OCI-LY3 (cell line): ENCODE data around the gene CPTP.
A peak's percentile ranks its signal among the peaks of the same experiment; 100 is the strongest.

Experiments
- H2AFZ ChIP-seq: fragments of 200-600, 300-600 bp; shearing (Covaris generic); 2 replicates; pipeline ENCODE4 v1.6.0; 2014; ENCODE audit warnings: antibody characterized with exemption, low read depth, low read length
- H3K27ac ChIP-seq: fragments of 200-600, 300-600 bp; sonication (generic); 2 replicates; pipeline ENCODE4 v1.5.1; 2014; ENCODE audit warnings: mild to moderate bottlenecking, low read length, moderate library complexity, mixed read lengths
- H3K27me3 ChIP-seq: fragments of 200-600, 300-600 bp; sonication (generic); 2 replicates; pipeline ENCODE4 v1.6.1; 2014; ENCODE audit warnings: low read depth, low read length, mixed read lengths
- H3K36me3 ChIP-seq: fragments of 200-600, 300-600 bp; sonication (generic); replicated peaks from 2 replicates; pipeline ENCODE3; 2014; ENCODE audit warnings: low read depth, low read length, mixed read lengths
- H3K4me1 ChIP-seq: fragments of 300-600, 200-600 bp; sonication (generic); 2 replicates; pipeline ENCODE4 v1.6.1; 2014; ENCODE audit warnings: low read length, mixed read lengths
- H3K4me2 ChIP-seq: fragments of 200-600, 300-600 bp; sonication (generic); 2 replicates; pipeline ENCODE4 v1.6.1; 2014; ENCODE audit warnings: low read length, mixed read lengths
- H3K4me3 ChIP-seq: fragments of 300-600, 200-600 bp; sonication (generic); 2 replicates; pipeline ENCODE4 v1.5.1; 2014; ENCODE audit warnings: antibody characterized with exemption, mild to moderate bottlenecking, low read length, moderate library complexity
- H3K79me2 ChIP-seq: fragments of 300-600, 200-600 bp; shearing (Covaris generic); 2 replicates; pipeline ENCODE4 v1.6.1; 2014; ENCODE audit warnings: mild to moderate bottlenecking, low read length, mixed read lengths
- H3K9ac ChIP-seq: fragments of 300-600, 200-600 bp; shearing (Covaris generic); 2 replicates; pipeline ENCODE4 v1.6.0; 2014; ENCODE audit warnings: mild to moderate bottlenecking, low read length, moderate library complexity
- H3K9me3 ChIP-seq: fragments of 200-600, 300-600 bp; shearing (Covaris generic); 2 replicates; pipeline ENCODE4 v1.6.1; 2014; ENCODE audit warnings: low read length, mixed read lengths; ENCODE audit not compliant: insufficient read depth
- H4K20me1 ChIP-seq: fragments of 200-600, 300-600 bp; sonication (generic); 2 replicates; pipeline ENCODE4 v1.6.1; 2016; ENCODE audit warnings: low read length, mixed read lengths; ENCODE audit not compliant: insufficient read depth
- EZH2phosphoT487 ChIP-seq: fragments of 200-600 bp; shearing (Covaris generic); IDR thresholded peaks from 2 replicates; pipeline ENCODE4 v1.6.1; 2018; ENCODE audit warnings: antibody characterized with exemption, mixed run types, low read depth
- TF ChIP-seq, protein P1 (sequence below): fragments of 200-600, 300-600 bp; sonication (generic); IDR thresholded peaks from 2 replicates; pipeline ENCODE4 v1.5.1; 2014; ENCODE audit warnings: antibody characterized with exemption, low read length, low read depth

The CPTP gene

DNA sequence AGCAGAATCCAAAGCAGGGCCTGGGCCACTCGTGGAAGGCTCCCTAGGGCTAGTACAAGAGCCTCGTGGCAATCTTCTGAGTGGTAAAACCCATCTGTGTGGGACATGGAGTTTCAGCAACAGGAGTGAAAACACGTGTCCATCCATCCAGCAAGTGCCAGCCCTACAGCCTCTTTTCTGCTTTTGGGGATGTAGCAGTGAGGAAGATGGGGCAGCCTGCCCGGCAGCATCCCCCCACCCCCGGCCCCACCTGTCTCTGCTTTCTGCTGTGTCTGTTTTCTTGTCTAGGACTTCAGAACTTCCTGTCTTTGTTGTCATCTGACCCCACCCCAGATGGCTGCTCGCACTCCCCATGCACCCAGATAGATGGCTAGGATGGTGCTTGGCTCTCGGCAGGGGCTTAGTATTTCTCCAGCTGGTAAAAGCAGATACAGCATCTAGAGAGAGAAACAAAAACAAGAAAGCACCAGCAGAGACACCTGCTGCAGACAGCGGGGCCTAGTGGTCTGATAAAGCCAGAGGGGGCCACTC lies 1.5 kb downstream of the CPTP start:
- Histone ChIP-seq H3K9ac (peak overlapping the region; percentile 62; the same call in 1 of the 2 replicates), H3K79me2 (peaks cover 42% of the 10 kb centered on the region), H3K27me3 (no peaks in the 10 kb centered on the region), H3K4me1 (peaks cover 15% of the 10 kb centered on the region), H4K20me1 (peaks cover 21% of the 10 kb centered on the region), H3K9me3 (no peaks in the 10 kb centered on the region), H3K27ac (no peak overlapping the region), H3K4me3 (peak overlapping the region; percentile 81), H3K4me2 (peak overlapping the region; percentile 94), H3K36me3 (peaks cover 4% of the 10 kb centered on the region), H2AFZ (no peak overlapping the region)
- TF ChIP-seq, protein P1, sequence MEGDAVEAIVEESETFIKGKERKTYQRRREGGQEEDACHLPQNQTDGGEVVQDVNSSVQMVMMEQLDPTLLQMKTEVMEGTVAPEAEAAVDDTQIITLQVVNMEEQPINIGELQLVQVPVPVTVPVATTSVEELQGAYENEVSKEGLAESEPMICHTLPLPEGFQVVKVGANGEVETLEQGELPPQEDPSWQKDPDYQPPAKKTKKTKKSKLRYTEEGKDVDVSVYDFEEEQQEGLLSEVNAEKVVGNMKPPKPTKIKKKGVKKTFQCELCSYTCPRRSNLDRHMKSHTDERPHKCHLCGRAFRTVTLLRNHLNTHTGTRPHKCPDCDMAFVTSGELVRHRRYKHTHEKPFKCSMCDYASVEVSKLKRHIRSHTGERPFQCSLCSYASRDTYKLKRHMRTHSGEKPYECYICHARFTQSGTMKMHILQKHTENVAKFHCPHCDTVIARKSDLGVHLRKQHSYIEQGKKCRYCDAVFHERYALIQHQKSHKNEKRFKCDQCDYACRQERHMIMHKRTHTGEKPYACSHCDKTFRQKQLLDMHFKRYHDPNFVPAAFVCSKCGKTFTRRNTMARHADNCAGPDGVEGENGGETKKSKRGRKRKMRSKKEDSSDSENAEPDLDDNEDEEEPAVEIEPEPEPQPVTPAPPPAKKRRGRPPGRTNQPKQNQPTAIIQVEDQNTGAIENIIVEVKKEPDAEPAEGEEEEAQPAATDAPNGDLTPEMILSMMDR = no peak
- no peak for TF ChIP-seq EZH2phosphoT487

DNA sequence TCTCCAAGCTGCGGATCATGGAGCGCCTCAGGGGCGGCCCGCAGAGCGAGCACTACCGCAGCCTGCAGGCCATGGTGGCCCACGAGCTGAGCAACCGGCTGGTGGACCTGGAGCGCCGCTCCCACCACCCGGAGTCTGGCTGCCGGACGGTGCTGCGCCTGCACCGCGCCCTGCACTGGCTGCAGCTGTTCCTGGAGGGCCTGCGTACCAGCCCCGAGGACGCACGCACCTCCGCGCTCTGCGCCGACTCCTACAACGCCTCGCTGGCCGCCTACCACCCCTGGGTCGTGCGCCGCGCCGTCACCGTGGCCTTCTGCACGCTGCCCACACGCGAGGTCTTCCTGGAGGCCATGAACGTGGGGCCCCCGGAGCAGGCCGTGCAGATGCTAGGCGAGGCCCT lies 2.7 kb downstream of the CPTP start:
- H3K4me2 ChIP-seq = no peak overlapping the region
- peaks cover 4% of the 10 kb centered on the region for H3K36me3 ChIP-seq
- H3K9me3 ChIP-seq = no peaks in the 10 kb centered on the region
- H3K4me1 ChIP-seq = peaks cover 15% of the 10 kb centered on the region
- TF ChIP-seq, protein P1 = no peak
- TF ChIP-seq EZH2phosphoT487 = no peak
- no peak overlapping the region for H3K27ac ChIP-seq
- H2AFZ ChIP-seq = no peak overlapping the region
- H3K27me3 ChIP-seq = no peaks in the 10 kb centered on the region
- no peak overlapping the region for H3K9ac ChIP-seq
- H4K20me1 ChIP-seq = peaks cover 12% of the 10 kb centered on the region; the same call in 1 of the 2 replicates
- H3K79me2 ChIP-seq = peaks cover 30% of the 10 kb centered on the region
- no peak overlapping the region for H3K4me3 ChIP-seq

GRCh38 chr1:1328254-1328653 lies 3.7 kb downstream of the CPTP start:
- Histone ChIP-seq H3K36me3 (peaks cover 4% of the 10 kb centered on the region), H3K27ac (no peak overlapping the region), H3K9me3 (no peaks in the 10 kb centered on the region), H4K20me1 (peaks cover 6% of the 10 kb centered on the region; the same call in 1 of the 2 replicates), H2AFZ (no peak overlapping the region), H3K79me2 (peaks cover 23% of the 10 kb centered on the region), H3K4me1 (peaks cover 12% of the 10 kb centered on the region), H3K4me2 (no peak overlapping the region), H3K4me3 (no peak overlapping the region), H3K9ac (no peak overlapping the region), H3K27me3 (no peaks in the 10 kb centered on the region)
- TF ChIP-seq, protein P1 = no peak
- no peak for TF ChIP-seq EZH2phosphoT487

DNA sequence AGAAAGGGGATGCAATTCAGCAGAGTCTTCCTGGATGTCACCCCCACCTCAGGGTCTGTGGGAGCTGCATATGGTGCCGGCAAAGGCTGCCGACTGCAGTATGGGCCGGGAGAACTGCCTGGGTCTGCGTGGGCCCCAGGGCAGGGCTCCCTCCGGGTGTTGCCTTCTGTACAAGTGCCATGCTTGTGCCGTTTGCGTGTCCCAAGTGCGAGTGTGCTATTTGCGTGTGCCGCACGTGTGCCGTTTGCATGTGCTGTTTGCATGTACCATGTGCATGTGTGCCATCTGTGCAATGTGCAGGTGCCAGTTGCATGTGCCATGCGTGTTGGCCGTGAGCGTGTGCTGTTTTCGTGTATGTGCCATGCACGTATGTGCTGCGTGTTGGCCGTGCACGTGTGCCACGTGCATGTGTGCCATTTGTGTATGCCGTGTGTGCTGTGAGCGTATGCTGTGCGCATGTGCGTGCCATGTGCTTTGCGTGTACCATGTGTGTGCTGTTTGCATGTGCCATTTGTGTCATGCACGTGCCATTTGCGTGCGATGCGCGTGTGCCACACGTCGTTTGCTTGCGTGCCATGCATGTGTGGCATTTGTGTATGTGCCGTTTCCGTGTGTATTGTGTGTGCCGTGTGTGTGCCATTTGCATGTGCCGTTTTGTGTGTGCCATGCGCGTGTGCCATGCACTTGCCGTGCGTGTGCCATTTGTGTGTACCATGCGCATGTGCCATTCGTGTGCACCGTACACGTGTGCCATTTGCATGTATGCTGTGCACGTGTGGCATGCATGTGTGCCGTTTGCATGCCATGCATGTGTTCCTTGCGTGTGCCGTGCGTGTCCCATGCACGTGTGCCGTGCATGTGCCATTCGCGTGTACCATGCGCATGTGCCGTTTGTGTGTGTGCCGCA lies 5.0 kb downstream of the CPTP start:
- TF ChIP-seq, protein P1 = no peak
- no peak for TF ChIP-seq EZH2phosphoT487
- Histone ChIP-seq H3K4me3 (no peak overlapping the region), H3K36me3 (peaks cover 4% of the 10 kb centered on the region), H3K27ac (no peak overlapping the region), H3K27me3 (no peaks in the 10 kb centered on the region), H3K4me1 (peaks cover 8% of the 10 kb centered on the region), H3K4me2 (no peak overlapping the region), H2AFZ (no peak overlapping the region), H3K79me2 (peaks cover 13% of the 10 kb centered on the region), H3K9me3 (no peaks in the 10 kb centered on the region), H3K9ac (no peak overlapping the region), H4K20me1 (0 out of 2 replicates have a peak, but pooled peaks cover 3% of the 10 kb centered on the region)
